Activated CD4-positive, alpha-beta T cell treated with anti-CD3 and anti-CD28 coated beads for 1 hour (primary cell): ENCODE results near the gene ANO2.

ENCODE experiments used
- DNase-seq: peaks from one replicate; pipeline ENCODE4 v3.0.0-alpha.2; 2020

The ANO2 gene

DNA sequence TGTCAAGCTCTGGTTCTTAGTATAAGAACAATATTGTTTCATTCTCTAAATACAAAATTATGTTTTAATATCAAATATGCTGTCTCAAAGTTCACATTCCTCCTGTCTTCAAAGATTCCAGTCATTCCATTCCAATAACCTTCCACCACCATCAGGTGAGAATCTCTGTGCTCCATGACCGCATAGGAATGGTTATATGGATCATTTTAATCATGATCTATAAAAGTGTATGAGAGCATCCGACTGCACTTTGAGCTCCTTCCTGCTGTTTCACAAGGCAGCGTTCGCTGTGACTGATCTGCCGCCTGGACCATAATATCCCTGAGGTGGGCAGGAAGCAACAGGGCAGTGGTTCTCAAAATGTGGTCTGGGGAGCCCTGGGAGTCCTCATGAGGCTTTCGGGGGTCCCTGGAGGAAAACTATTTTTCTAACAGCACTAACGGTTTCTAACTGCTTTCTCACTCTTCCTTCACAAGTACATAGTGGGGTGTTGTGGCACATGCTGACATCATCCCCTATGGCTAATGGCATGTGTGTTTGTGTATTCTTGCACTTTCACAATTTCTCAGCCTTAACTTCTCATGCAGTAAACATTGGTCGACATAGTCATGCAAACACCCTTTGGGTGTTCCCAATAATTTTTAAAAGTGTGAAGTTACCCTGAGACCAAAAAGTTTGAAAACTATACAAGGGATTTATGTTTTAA is 137.4 kb downstream of the ANO2 start:
- no peak for DNase-seq

DNA sequence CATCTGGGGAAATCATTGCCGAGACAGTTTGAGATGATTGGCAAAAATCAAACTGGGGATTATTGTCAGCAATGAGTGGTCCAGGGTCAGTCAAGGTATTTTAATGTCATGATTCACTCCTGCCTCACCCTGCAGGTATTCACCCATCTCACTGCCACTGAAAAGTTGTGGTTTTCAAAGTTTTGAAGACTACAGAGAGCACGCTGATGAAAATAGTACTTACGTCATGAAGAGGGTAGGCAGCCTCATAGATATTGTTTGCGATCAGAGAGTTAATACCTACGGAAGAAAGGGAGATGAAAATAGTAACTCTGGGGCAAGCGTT is 138.0 kb downstream of the ANO2 start:
- no peak for DNase-seq

DNA sequence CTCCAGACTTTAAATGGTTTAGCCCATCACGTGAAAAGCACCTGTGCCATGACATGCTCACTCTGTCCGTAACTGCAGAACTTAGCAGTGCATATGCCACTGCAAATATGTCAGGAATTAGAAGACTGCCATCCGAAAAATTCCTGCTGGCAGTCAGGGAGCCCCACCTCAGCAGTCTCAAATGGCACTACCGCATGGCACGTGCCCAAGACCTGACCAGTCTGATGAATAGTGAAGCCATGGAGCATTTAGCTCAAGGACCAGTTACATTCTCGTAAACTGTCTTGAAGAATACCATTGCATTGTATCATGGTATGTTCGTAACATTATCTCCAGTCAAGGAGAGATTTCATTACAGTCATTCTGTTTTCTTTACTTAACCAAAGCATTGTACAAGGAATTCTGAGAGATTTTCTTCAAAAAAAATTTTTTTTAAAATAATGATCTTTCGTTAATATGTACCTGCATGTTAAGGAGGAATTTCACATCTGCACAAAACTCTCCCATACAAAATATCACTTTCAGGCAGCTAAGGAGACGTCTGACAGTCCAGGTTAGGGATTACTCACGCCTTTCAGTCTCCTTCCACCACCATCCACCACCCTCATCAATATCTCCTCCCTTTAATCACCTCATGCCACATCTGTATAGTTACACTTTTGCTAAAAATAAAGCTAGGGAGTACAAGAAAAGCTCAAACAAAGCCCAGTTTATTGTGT is 138.5 kb downstream of the ANO2 start:
- no peak for DNase-seq

DNA sequence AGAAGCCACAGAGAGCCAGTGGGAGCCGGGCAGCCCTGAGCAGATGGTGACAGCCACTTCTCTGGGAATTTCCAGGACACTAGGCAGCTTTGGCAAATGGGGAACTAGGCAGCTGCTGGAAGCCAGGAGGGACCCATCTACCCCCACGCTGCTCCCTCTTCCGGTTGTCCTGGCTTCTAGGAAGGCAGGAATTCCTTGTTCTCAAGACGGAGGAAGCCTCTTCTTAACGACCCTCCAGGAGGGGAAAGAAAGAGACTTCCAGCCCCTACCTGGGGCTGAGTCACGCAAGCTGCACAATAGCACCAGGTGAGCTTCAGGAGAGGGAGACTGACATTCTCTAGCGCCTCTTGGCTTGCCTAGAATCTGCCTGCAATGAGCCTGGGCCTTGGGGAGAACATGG is 141.5 kb downstream of the ANO2 start:
- no peak for DNase-seq

DNA sequence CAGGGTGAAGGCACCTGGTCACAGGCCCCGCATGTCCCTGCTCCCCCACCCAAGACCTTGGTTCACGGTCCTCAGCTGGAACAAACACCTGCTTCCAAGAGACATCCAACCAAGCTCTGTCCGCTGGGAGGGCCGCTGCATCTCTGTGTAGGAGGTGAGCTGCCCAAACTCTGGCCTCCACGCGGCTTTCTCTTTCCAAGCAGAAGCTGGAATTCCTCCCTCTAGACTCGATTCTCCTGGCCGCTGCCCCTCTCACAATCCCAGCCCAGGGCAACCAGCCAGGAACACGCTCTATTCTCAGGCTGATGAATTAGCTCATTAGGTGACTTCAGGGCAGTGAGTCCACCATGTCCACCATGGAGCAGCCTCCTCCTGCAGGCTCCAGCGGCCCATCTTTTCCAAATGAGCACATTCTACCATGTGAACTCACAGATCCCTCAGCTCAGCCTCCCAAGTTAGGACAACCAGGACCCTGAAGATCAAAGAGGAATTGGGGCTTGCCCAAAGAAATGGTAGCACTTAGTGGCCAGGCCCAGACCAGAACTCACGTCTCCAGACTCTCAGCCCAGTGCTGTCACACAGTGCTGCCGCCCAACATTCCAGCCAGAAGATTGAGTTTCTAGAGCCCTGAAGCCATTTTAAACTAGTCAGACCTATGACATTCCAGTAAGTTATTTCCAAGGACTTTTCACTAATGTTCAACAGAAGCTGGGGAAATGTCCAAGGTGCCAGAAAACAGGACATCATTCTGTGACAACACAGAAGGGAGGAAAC is 146.6 kb downstream of the ANO2 start:
- DNase-seq = no peak

DNA sequence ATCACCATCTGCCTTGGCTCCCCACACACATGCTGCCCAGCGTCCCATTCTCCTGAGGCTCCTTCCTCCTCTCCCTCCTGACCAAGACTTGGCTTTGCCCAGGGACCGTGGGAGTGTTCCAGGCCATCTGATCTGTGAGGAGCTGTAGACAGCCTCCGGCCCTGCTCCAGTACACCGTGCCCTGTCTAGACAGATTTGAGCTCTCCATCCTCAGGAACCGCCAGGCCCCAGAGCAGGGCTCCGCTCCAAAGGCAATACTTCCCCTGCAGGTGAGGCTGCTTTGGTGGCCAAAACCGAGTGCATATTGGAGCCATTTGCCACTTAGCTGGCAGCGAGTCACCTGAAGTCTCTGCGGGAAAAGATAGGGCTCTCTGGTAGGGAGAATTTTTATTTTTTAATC is 147.4 kb downstream of the ANO2 start:
- no peak for DNase-seq

DNA sequence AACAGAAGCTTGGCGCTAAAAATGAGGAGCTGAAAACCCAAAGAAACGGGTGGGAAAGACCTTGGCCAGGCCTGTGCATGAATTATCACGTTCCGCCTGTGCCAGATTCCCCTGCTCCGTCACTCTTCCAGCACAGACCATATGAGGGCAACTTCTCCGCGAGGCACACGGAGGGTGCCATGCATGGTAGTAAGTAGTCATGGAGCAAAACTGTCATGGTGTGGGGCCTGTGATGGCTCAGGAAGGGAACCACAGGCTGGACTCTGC is 148.2 kb downstream of the ANO2 start:
- DNase-seq = no peak

DNA sequence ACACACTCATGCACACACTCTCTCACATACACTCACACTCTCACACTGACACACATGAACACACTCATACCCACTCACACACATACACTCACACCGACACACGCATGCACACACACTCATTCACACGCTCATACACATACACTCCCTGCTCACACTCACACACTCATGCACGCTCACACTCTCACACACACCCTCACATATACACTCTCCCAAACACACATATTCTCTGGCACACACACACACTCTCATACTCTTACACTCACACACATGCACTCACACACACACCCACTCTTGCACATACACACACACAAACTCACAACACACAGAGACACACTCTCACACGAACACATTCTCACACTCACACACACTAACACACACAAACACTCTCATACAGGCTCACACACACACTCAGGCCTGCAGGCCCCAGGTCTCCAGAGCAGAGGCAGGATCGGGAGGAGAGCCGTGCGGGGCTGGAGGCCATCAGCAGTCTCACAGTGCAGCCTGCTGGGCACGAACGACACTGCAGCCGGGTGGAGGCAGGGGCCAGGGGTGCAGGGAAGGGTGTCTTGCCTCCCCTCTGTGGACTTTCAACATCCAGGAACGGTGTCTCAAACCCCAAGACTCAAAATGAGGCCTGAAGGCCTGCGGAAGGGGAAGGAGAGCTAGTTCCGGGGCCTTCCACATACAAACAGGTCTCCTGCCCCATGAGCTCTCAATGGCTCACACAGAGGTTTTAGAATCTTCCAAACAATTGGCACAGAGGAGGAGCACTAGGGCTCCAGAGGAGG is 148.7 kb downstream of the ANO2 start:
- no peak for DNase-seq

DNA sequence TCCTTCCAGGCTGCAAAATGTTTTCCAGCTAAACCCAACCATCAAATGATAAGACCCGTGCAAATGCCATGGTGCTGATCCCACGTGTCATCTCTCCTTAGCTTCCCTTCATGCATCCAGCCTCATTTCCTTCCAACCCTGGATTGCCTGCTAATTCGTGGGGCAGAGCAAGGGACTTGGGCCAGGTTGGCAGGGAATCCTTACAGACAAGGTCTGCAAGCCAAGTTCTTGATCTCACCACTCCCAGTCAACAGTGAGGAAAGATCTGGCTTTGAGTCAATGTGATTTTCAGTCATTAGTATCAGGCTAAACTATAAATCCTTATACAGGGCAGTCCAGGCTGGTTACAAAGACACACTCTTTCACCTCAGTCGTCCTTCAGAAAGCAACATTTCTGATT is 150.9 kb downstream of the ANO2 start:
- DNase-seq = no peak

DNA sequence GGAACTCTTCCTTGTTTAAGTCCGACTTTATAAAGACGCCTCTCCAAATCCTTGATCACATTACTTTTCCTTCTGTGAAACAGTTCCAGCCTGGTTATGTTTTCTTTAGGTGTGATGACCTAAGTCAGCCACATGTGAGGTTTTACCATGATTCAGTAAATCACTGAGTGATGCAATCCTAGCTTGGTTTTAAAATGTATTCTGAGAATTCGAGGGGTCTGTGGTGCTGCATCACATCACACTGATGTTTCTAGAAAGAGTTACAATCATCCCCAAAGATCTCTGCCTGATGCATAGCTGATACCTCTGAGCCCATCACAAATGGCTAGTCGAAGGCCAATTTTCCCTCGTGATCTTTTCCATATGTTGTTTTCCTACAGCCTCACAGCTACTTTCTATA is 152.7 kb downstream of the ANO2 start:
- no peak for DNase-seq

DNA sequence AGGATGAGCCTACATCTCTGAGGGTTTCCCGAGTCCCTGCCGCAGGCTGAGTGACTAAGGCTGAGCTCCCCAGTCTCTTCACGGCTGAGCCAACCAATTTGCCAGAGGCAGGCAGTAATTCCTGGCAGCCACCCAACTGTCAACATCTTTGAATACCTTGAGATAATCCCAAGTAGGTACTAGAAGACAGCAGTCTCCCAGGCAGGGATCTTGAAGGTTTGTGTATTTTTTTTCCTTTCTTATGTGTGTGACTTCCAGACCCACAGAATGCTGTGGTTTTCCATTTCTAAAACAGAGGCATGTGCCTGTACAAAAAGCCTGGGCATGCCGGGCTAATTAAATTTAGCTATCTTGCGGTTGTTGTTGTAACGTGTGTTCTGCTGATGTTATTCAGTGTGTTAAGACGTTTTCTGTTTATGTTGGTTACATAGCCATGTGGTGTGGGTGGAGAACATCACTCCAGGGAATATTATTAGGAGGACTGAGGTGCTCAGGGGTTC is 155.5 kb downstream of the ANO2 start:
- no peak for DNase-seq

DNA sequence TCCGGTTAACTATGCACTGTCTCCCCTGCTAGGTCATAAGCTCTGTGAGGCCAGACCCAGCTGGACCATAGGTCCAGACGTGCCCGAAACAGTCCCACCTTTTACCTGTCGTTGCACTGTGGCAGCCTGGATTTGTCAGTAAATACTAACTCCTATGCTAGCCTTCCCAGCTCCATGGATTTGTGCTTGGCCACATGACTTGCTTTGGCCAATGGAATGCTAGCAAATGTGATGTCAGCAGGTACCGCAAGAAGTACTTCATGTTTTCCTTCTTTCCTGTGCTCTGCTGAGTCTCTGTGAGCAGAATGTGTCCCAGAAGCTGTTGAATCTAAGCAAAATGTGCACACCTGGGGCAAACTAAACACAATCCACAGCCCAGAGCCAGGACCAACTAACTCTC is 157.2 kb downstream of the ANO2 start:
- no peak for DNase-seq

DNA sequence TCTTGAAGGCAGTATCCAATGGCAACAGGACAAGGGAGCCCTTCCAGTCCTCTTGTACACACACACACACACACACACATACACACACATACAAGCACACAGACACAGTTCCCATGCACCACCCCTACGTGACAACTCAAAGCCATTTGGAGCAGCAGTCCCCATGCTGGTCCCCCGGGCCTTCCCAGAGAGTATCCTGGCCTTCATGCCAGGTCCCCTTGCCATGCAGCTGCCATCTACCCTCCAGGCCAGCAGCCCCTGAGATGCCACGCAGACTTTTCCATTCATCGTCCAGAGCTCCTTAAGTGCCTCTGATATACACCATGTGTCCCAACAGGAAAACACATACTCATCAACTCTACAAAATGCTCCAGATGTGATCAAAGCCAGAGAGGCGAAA is 159.5 kb downstream of the ANO2 start:
- DNase-seq = no peak

DNA sequence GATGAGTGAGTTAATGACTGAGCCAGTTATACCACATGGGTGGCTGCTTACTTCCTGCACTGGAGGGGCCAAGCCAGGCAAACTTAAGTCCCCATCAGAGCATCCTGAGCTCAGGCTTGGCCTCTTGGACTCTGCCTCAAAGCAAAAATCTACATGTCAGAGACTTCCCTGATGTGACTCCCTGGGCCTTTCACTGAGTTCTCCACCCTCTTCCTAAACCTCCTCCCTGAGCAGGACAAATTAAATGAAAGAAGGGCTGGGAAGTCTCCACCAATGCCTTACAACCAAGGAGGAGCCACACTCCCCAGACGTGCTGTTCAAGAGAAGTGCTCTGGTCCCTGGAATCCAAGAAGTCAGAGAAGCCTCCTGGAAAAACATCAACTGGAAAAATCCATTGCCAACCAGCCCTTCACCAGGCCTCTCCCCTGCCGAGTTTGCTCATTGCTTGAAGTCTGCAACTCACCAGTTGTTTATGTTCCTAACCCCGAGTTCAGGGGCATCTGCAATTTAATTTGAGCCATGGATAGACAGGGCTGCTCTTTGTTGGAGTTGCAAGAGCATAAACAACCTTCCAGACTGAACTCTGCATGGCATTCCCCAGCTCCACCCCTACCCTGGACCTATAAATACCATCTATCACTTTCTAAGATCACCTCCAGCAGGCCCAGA is 160.5 kb downstream of the ANO2 start:
- no peak for DNase-seq

DNA sequence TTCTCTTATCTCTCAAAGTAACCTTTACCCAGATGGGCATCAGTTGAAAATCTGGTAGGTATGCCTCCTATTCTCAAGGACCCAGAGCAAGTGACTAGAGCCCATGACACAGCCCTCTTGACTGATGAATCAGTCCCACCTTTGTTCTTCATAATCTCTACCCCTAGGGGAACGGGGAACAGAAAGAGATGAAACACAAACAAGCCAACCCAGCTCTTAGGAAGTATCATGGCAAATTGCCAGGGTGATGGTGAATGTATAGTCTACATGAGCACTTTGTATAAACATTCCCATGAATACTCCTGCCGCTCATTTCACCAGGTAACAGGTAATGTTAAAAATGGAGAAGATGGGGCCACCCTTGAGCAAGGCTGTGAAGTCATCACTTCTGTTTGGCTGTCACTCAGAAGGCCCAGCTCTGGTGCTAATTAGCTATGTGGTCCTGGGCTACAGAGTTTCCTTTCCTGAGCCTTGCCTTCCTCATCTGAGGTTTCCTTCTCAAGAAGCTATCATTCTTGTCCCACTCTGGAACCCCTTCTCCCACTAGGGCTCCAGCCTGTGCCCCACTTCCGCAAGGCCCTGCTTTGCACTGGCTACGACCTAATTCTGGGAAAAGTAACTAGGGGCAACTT is 161.7 kb downstream of the ANO2 start:
- no peak for DNase-seq

DNA sequence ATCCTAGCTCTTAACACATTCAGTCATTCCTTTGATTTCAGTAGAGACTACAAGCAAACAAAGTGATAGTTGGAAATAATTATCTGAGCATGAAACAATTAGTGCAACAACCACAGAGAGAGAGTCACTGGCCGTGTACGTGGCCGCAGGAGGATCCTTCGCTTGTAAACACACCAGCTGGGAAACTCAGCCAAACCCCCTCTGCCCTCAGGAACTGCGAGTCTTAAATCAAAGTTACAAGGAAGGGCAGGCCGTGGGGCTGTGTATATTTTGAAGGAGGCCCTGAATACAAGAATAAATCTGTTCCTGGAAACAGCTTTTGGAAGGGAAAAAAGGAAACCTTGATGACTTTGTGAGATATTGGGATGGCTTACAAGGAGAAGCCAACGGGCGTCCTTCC is 164.5 kb downstream of the ANO2 start:
- no peak for DNase-seq

DNA sequence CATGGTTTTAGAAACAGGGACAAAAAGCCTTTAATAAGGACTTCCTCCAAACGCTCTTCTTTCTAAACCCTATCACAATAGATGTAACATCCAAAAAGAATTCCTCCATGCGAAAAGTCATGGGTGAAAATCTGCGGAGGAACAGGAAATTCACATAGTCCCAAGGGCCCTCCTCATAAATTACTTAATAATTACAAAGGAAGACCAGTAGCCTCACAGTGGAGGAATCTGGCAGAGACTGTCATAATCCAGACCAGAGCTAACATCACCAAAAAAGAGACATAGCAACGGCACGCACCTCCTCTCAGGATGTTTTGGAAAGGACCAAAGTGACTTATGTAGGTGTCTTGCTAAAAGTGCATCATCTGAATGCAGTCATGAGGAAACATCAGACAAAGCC is 165.7 kb downstream of the ANO2 start:
- no peak for DNase-seq

DNA sequence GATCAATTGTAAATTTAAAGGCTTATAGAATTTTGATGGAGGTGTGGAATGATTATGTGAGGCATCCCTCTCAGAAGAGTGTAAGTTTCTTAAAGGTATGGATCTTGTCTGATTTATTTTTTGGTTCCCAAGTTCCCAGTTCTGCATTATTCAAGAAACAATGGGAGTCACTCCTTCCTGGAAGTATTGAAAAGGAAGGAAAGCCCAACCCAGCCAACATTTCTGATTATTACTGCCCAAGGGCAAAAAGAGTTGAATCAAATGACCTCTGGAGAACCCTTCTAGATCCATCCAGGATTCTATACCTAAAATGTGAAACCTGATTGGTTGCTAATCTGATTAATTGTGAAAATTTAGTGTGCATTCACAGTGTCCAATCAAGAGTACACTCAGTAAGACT is 166.2 kb downstream of the ANO2 start:
- no peak for DNase-seq

DNA sequence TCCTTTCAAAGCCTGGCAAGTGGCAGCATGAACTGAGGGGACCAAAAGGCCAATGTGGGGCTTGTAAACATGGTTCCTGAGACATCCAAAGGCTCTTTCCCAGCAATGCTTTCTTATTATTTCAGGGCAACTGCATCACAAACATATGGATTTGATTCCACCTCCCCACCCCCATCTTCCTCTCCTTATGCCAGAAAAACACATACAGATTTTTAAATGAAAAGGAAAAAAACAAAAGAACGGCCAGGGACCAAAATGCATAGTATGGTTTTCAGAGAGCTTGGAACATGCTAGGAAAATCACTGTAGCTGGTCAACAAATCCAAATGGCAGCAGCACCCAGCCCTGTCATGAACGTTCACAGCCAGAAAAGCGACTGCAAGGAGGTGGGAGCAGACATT is 167.6 kb downstream of the ANO2 start:
- no peak for DNase-seq

DNA sequence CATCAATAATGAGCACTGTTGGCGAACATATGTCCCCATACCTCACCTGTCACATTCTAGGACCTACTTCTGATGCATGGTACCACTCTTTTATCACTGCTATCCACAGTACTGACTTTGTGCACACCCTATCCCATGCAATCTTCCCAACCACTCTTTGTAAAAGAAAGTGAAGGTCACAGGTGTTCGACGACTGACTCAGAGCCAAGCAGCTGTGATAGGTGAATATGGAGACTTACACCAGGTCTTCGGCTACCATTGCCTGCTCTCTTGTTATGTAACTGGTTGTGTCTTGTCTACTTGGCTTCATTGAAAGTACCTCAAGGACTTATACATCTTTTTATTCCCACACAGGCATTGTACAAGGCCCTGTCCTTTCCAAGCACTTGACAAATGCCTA is 169.0 kb downstream of the ANO2 start:
- no peak for DNase-seq

DNA sequence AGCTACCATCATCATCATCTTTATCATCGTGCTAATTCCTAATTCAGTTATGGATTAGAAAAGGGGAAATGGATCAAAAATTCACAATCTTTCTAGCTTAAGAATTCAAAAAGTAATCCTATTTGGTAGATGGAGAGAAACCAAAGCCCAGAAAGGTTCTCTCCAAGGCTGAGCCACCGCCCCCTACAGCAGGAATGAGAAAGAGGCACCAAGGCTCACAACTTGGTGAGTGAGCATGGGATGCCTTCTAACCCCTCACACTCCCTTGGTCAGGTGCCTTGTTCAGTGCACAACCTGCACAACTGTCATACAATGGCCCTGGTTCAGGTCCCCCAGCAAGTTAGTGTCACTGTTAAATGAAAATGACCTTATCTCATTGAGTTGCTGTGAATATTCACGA is 171.5 kb downstream of the ANO2 start:
- no peak for DNase-seq

DNA sequence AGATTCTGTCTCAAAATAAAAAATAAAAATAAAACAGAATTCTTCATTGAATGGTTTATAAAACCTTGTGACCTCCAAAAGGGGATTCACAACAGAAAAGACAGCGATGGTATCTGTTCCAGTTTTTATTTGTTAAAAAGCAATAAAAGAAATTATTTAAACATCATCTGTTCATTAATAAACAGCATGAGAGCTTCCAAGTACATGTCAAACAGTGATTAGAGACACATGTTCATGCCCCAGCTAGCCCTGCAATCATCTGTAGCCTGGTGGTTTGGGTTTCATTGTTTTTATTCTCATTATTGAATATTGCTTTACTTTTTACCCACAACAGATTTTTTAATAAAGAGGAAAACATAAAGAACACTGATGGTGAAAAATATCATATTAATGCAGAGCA is 173.3 kb downstream of the ANO2 start:
- DNase-seq = no peak

DNA sequence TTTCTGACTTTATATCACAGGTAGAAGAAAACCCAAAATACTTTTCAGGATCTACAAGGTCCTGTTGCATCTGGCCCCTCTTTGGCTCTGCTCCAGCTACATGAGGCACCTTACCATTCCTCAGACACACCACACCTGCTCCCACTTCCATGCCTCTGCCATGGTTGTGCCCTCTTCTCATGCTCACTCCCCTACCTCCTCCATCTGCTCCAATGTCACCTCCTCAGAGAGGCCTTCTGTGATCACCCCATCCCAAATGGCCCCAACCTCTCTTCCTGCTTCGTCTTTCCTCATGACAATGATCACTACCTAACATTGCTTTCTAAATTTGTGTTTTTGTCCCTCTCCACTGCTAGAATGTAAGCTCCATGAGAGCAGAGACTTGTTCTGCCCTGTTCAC is 174.3 kb downstream of the ANO2 start:
- DNase-seq = no peak
